ENCODE results near the gene ADSL.

ADSL gene

DNA sequence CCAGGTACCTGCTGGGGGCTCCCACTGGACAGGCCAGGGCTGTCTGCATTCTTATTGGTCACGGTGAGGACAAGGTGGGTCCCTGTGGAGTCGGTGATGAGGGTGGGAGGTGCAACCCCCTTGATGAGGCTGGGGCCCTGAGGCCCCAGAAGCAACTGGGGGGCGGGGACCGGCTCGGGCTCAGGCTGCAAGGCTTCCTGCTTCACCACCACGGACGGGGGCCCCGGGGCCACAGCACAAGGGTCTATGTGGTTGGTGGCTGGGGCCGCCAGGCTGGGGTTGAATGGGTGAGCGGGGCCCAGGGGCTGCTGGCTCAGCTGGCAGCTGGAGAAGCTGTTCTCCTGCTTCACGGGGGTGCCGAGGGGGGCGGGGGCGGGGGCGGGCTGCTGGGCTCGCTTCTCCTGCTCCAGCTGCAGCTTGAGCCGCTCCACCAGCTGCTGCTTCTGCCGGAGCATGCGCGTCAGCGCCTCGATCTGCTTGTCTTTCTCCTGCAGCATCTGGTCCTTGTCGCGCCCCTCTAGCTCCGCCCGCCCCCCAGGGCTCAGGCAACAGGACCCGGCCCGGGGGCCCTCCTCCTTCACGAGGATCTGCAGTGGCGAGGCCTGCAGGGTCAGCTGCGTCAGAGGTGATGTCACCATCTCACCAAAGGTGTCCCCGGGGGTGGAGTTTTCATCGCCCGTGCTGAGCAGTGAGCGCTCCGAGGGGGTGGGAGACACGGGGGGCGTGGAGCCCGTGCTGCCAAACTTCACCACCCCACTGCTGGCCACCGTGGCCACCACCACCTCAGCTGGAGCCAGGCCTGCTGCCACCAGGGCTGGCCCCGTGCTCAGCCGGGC, 72.3 kb downstream of the ADSL start:
- no peak for DNase-seq (ENCODE audit: low read depth)

DNA sequence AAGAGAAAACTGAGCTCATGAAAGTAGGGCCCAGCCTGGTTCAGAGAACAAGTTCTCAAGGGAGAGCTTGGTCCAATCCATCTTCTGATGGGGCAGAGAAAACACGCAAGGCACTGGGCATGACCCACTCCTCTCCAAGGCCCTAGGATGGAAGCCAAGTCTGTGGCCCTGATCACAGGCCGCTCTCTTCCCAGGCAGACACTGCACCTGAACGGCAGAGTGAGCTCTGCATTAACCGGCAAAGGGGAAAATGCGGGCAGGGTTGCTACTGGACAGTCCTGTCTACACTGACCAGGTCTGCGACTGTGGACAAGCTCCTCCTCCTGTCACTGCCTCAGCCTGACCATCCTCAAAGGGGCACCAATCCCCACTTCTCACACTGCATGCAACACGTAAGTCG, 73.4 kb downstream of the ADSL start:
- no peak for DNase-seq (ENCODE audit: low read depth)

GRCh38 chr22:40420341-40421081, 74.2 kb downstream of the ADSL start:
- DNase-seq (ENCODE audit: low read depth), result no peak

DNA sequence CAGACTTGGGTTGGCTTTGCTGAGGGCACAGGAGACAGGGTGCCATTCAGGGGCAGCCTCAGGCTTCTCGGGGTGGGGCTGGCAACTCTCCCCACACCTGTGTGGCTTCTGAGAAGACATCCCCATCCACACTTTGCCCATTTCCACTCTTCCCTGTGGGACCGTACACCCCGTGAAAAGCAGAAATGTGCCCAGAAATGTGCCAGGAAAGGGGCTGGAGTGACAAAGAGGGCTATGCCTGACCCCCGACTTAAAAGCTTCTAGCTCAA, 74.7 kb downstream of the ADSL start:
- no peak for DNase-seq (ENCODE audit: low read depth)

DNA sequence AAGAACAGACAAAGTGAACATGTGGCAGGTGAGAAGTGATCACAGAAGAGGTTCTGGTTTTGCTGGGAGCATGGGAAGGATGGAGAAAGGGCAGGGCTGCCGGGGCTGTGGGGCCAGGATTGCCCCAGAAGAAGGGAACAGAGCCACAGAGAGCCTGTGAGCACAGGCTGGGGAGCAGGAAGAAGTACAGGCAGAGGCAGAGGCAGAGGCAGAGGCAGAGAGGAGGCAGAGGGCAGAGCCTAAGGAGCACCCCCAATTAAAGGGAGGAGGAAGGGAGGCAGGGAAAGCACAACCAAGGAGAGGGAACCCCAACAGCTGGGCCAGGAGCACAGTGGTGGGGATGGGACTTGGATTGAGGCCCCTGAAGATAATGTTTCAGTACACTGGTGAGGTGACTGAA, 75.6 kb downstream of the ADSL start:
- DNase-seq (ENCODE audit: low read depth), result no peak

DNA sequence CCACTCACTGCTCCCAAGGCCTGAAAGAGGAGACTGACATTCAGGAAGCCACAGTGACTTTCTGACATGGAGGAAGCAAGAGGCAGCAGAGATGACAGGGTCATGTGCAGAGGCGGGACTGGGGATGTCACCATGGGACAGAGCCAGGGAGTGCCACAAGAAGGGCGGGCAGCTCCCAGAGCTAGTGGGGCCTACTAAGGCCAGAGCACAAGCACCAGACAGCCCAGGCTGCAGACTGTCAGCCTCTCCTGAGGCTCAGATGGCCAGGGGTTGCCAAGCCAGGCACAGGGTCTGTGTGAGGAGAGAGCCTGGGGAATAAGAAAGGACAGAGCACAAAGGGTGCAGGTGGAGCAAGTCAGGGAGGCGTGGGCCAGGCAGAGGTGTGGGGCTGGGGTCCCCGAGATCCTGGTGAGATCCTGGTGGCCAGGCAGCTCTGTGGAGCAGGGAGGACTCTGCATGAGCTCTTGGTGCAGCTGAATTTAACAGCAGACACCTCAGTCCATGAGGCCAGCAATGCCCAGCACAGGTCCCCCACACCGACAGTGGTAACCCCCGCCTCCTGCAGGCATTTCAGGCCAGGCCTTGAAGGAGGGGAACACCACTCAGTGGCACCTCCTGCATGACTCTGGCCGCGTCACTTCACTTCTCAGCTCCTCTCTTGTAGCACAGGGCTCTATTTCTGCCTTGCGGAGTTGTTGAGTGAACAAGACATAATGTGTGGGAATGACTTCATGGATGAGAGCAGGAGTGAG, 76.4 kb downstream of the ADSL start:
- DNase-seq (ENCODE audit: low read depth), result no peak

- DNase-seq (ENCODE audit: low read depth), result no peak
Observed at GRCh38 chr22:40423310-40423688, 77.0 kb downstream of the ADSL start.

- DNase-seq (ENCODE audit: low read depth), result no peak
Observed at GRCh38 chr22:40423882-40424640, 77.8 kb downstream of the ADSL start.

DNA sequence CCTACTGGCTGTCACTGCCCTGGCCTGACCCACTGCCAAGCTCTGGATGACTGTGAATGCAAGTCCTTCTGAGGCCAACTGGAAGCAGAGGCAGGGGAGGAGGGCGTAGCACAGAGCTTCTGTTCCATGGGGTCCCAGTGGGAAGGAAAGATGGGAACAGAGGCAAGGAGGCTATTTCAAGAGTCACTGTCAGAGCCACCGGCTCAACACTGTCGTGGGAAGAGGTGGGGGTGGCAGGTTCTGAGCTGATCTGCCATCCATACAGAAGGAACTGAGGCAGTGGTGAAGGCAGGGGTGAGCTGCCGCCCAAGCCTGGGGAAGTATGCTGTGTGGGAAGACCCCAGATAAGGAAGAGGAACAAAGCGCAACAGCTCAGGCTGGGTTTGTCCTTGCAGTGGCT, 78.8 kb downstream of the ADSL start:
- DNase-seq (ENCODE audit: low read depth), result no peak

DNA sequence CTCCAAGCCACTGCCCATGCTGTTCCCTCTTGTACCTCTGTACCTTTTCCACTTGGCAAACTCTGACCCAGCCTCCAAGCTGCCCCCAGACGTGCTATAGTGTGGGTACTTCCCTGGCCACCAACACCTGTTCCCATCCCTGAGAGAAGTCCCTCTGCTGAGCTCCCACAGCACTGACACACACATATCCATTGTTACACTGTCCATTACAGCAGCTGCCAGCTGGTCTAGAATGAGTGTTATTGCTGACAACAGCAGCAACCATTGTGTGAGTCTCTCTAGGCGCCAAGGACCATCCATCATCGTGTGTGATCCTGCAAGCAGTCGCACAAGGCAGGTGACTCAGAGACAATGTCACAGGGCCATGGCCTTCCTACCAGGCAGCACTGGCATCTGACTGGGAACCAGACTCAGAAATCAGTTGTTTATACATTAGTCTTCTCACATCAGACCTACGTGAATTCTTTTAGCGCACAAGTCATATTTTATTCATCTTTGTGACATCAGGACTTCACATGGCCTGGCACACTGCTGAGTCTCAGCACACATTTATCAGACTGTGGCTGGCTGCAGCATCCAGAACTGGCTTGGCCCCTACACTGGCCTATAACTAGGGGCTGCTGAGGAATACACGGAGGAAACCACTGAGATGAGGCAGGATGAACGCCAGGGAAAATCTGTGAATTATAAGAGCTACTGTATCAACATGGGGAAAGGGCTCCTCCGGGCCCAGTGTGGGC, 80.5 kb downstream of the ADSL start:
- DNase-seq (ENCODE audit: low read depth), result peak; percentile 54

DNA sequence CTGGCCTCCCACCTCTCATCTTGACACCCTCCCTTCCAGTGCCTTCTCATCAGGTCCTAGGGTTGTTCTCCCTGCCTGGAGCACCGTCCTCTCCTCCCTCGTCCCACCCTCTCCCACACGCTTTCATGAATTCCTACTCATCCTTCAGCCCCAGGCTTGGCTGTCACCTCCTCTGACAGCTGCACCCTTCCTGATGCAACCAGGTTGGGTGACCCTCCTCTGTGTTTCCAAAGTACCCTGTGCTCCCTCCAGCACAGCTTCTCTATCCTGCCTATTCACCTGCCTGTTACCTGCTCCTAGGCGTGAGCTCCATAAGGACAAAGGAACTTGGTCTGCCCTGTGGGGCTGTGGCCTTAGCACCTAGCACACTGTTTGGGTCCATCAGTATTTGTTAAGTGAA, 82.5 kb downstream of the ADSL start:
- DNase-seq (ENCODE audit: low read depth), result no peak

GRCh38 chr22:40429481-40429880, 83.2 kb downstream of the ADSL start:
- no peak for DNase-seq (ENCODE audit: low read depth)

GRCh38 chr22:40430991-40431390, 84.7 kb downstream of the ADSL start:
- DNase-seq (ENCODE audit: low read depth), result no peak

DNA sequence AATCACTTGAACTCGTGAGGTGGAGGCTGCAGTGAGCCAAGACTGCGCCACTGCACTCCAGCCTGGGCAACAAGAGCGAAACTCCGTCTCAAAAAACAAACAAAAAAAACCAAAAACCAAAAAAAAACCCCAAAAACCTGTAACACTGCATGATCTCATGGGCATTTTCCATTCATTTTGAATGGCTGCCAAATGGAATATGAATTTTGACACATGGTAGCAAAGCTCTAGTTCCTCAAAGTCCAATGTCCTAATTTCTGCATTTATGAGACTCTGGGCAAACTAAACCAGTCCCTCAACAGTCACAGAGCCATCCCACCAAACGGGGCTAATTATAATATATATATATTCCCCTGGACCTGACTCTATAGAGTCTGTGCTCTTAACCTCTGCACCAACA, 85.9 kb downstream of the ADSL start:
- DNase-seq (ENCODE audit: low read depth), result no peak

DNA sequence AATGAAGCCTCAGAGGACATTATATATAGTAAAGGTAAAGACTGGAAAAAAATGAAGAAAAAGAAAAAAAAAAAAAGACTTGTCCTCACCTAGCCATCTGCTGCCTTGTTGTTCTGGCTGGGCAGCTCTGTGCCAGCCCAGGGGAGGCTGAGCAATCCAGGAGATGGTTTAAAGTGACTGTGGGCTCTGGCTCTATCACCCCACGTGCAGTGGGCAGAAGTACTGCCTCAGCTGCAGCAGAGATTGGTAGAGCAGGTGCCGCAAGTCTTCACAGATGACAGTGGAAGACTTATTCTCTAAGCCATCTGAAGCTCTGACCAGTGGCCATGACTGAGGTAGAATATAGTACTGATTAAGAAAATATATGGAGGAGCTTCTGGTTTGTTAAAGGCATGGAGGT, 86.3 kb downstream of the ADSL start:
- no peak for DNase-seq (ENCODE audit: low read depth)

GRCh38 chr22:40433416-40434090, 87.3 kb downstream of the ADSL start:
- DNase-seq (ENCODE audit: low read depth), result no peak

- DNase-seq (ENCODE audit: low read depth), result no peak
Observed at GRCh38 chr22:40434106-40434505, 87.8 kb downstream of the ADSL start.

- no peak for DNase-seq (ENCODE audit: low read depth)
Observed at GRCh38 chr22:40434745-40435144, 88.4 kb downstream of the ADSL start.

- DNase-seq (ENCODE audit: low read depth), result peak; percentile 28
Observed at GRCh38 chr22:40436505-40437431, 90.5 kb downstream of the ADSL start.

Measured in GM04504 (cell line).